Tibial nerve (tissue), 4 donors: ENCODE measurements around the gene CORO2B. TPM values are rescaled to one million over a fixed set of nuclear protein-coding genes. Genes with fewer than 3 reads are reported as not detected.

Source experiments
- DNase-seq, 2 donors: peaks; one replicate each; pipeline ENCODE4 v3.0.0-alpha.2; 2019; ENCODE audit warnings: low spot score in 2 of 2
- H3K27ac ChIP-seq, 4 donors: fragments of 200-600 bp; sonication (generic) in 3 of 4; one replicate each; pipeline ENCODE4 v1.5.1; 2017 to 2019; ENCODE audit warnings: mild to moderate bottlenecking in 1 of 4
- H3K27me3 ChIP-seq, 2 donors: fragments of 200-600 bp; sonication (generic) in 1 of 2; one replicate each; pipeline versions ENCODE4 v1.5.1 to v1.6.0; 2017 to 2019
- H3K36me3 ChIP-seq, 3 donors: fragments of 200-600 bp; sonication (generic); one replicate each; pipeline ENCODE4 v1.5.1; 2018 to 2019
- H3K4me1 ChIP-seq, 4 donors: fragments of 200-600 bp; sonication (generic) in 3 of 4; one replicate each; pipeline ENCODE4 v1.5.1; 2017 to 2019
- H3K4me3 ChIP-seq, 4 donors: fragments of 200-600 bp; sonication (generic) in 3 of 4; one replicate each; pipeline ENCODE4 v1.5.1; 2017 to 2019; ENCODE audit warnings: mild to moderate bottlenecking in 1 of 4, moderate library complexity in 1 of 4
- H3K9me3 ChIP-seq, 4 donors: fragments of 200-600 bp; sonication (generic) in 3 of 4; one replicate each; pipeline ENCODE4 v1.5.1; 2017 to 2019
- CTCF ChIP-seq, 5 experiments: fragments of 200-600 bp in 3 of 5; fragments of 450-650 bp in 2 of 5; sonication (generic) in 3 of 5; IDR thresholded peaks; one replicate each; pipeline ENCODE4 v1.5.1; 2016 to 2019; ENCODE audit warnings: antibody characterized with exemption in 5 of 5, mild to moderate bottlenecking in 3 of 5, moderate library complexity in 2 of 5
- EP300 ChIP-seq, 2 donors: sonication (generic); formaldehyde crosslinking; IDR thresholded peaks; one replicate each; pipeline ENCODE4 v1.6.1; 2017; ENCODE audit warnings: antibody characterized with exemption in 2 of 2, mild to moderate bottlenecking in 1 of 2
- POLR2A ChIP-seq, 2 donors: fragments of 450-650 bp; IDR thresholded peaks; one replicate each; pipeline ENCODE4 v1.6.1; 2017; ENCODE audit warnings: antibody characterized with exemption in 2 of 2, mild to moderate bottlenecking in 2 of 2, moderate library complexity in 2 of 2
- WGBS, 2 donors: methylation state at CpG; one replicate each; pipeline ENCODE4 v1.1.5; 2018; 5-methylcytosine and 5-hydroxymethylcytosine counted together
- total RNA-seq, 4 donors: library from RNA; depleted of rRNA; stranded (reverse); fragments of >200 nt; gene quantifications; one replicate each; pipeline ENCODE4 v1.1.0, GENCODE V29; 2016

CORO2B gene
- total RNA-seq, 4 donors from 2014 or later, result 6.3 to 12.6 (median 9.6) TPM

GRCh38 chr15:68639926-68640600 lies 61.3 kb downstream of the CORO2B start:
- no peak for TF ChIP-seq EP300 (IDR thresholded peaks at IDR 0.05)
- TF ChIP-seq CTCF (IDR thresholded peaks at IDR 0.05), result no peak
- TF ChIP-seq POLR2A (IDR thresholded peaks at IDR 0.05), result no peak
- no peaks in the 10 kb centered on the region for H3K27me3 ChIP-seq
- H3K9me3 ChIP-seq, result no peaks in the 10 kb centered on the region
- DNase-seq, result no peak
- 66 to 76% methylated on average over 7 of the region's 7 CpGs for WGBS, 2 donors
- peaks cover 0 to 66% (median 23%) of the 10 kb centered on the region in 4 donors for H3K4me1 ChIP-seq
- no peak overlapping the region for H3K4me3 ChIP-seq
- peak overlapping the region in 2 of 4 donors; percentile 50 to 54 for H3K27ac ChIP-seq
- no peaks in the 10 kb centered on the region for H3K36me3 ChIP-seq

- Histone ChIP-seq H3K4me3 (no peak overlapping the region), H3K27ac (peak overlapping the region in 3 of 4 donors; percentile 15 to 62 (median 50)), H3K9me3 (no peaks in the 10 kb centered on the region), H3K27me3 (no peaks in the 10 kb centered on the region), H3K4me1 (peaks cover 0 to 58% (median 21%) of the 10 kb centered on the region in 4 donors), H3K36me3 (no peaks in the 10 kb centered on the region)
- 25 to 46% methylated on average over 8 of the region's 8 CpGs for WGBS, 2 donors
- no peak for DNase-seq
- TF ChIP-seq POLR2A (IDR thresholded peaks at IDR 0.05) (no peak), EP300 (IDR thresholded peaks at IDR 0.05) (no peak), CTCF (IDR thresholded peaks at IDR 0.05) (no peak)
Measured at GRCh38 chr15:68640791-68641331, 62.1 kb downstream of the CORO2B start.

- no peak overlapping the region for H3K4me3 ChIP-seq
- peaks cover 0 to 53% (median 21%) of the 10 kb centered on the region in 4 donors for H3K4me1 ChIP-seq
- peak overlapping the region in 3 of 4 donors; percentile 15 to 62 (median 50) for H3K27ac ChIP-seq
- DNase-seq, result no peak
- H3K27me3 ChIP-seq, result no peaks in the 10 kb centered on the region
- no peak for TF ChIP-seq EP300 (IDR thresholded peaks at IDR 0.05)
- TF ChIP-seq POLR2A (IDR thresholded peaks at IDR 0.05), result no peak
- TF ChIP-seq CTCF (IDR thresholded peaks at IDR 0.05), result no peak
- peaks cover 0 to 4% (median 0%) of the 10 kb centered on the region in 3 donors for H3K36me3 ChIP-seq
- WGBS, 2 donors, result 86 to 91% methylated on average over 7 of the region's 7 CpGs
- no peaks in the 10 kb centered on the region for H3K9me3 ChIP-seq
Measured at GRCh38 chr15:68641376-68641775, 62.6 kb downstream of the CORO2B start.

- TF ChIP-seq EP300 (IDR thresholded peaks at IDR 0.05), result no peak
- TF ChIP-seq POLR2A (IDR thresholded peaks at IDR 0.05), result no peak
- no peak for TF ChIP-seq CTCF (IDR thresholded peaks at IDR 0.05)
- 80 to 89% methylated on average over 5 of the region's 5 CpGs for WGBS, 2 donors
- peaks cover 0 to 9% (median 0%) of the 10 kb centered on the region in 3 donors for H3K36me3 ChIP-seq
- no peak overlapping the region for H3K4me3 ChIP-seq
- no peak overlapping the region for H3K27ac ChIP-seq
- H3K27me3 ChIP-seq, result no peaks in the 10 kb centered on the region
- peaks cover 0 to 42% (median 15%) of the 10 kb centered on the region in 4 donors for H3K4me1 ChIP-seq
- no peak for DNase-seq
- no peaks in the 10 kb centered on the region for H3K9me3 ChIP-seq
Measured at GRCh38 chr15:68642491-68642845, 63.7 kb downstream of the CORO2B start.

GRCh38 chr15:68643216-68643830 lies 64.5 kb downstream of the CORO2B start:
- 88% methylated on average over 5 of the region's 5 CpGs for WGBS, 2 donors
- Histone ChIP-seq H3K36me3 (peaks cover 0 to 9% (median 0%) of the 10 kb centered on the region in 3 donors), H3K9me3 (no peaks in the 10 kb centered on the region), H3K27ac (no peak overlapping the region), H3K4me1 (peaks cover 0 to 34% (median 8%) of the 10 kb centered on the region in 4 donors), H3K4me3 (no peak overlapping the region), H3K27me3 (no peaks in the 10 kb centered on the region)
- DNase-seq, result no peak
- no peak for TF ChIP-seq EP300 (IDR thresholded peaks at IDR 0.05)
- no peak for TF ChIP-seq POLR2A (IDR thresholded peaks at IDR 0.05)
- TF ChIP-seq CTCF (IDR thresholded peaks at IDR 0.05), result no peak
